Esophagus (tissue), 2 donors: ENCODE data around the gene LRIG1. TPM values are rescaled to one million over a fixed set of nuclear protein-coding genes. Genes with fewer than 3 reads are reported as not detected.

ENCODE experiments used
- H3K27ac ChIP-seq, 2 donors: one replicate each; pipeline ENCODE4 v1.5.1; 2013; ENCODE audit warnings: low read depth in 2 of 2, mild to moderate bottlenecking in 2 of 2, inconsistent platforms in 1 of 2, low read length in 1 of 2, moderate library complexity in 1 of 2
- H3K27me3 ChIP-seq, 2 donors: one replicate each; pipeline ENCODE4 v1.6.1; 2013; ENCODE audit warnings: low read length in 2 of 2, control low read depth in 1 of 2, mild to moderate bottlenecking in 1 of 2; ENCODE audit not compliant: insufficient read depth in 2 of 2, control insufficient read depth in 1 of 2
- H3K36me3 ChIP-seq, 2 donors: one replicate each; pipeline ENCODE4 v1.6.1; 2013; ENCODE audit warnings: low read length in 1 of 2; ENCODE audit not compliant: control insufficient read depth in 2 of 2, insufficient read depth in 2 of 2
- H3K4me1 ChIP-seq, 2 donors: one replicate each; pipeline ENCODE4 v1.6.1; 2013; ENCODE audit warnings: low read length in 1 of 2; ENCODE audit not compliant: control insufficient read depth in 2 of 2, insufficient read depth in 2 of 2
- H3K4me3 ChIP-seq, 2 donors: one replicate each; pipeline ENCODE4 v1.5.1; 2013; ENCODE audit warnings: low read length in 2 of 2, mild to moderate bottlenecking in 2 of 2, low read depth in 1 of 2, moderate library complexity in 1 of 2
- H3K9me3 ChIP-seq, 2 donors: one replicate each; pipeline ENCODE4 v1.6.1; 2013; ENCODE audit warnings: mild to moderate bottlenecking in 2 of 2, low read depth in 1 of 2, low read length in 1 of 2, moderate library complexity in 1 of 2; ENCODE audit not compliant: control insufficient read depth in 2 of 2, insufficient read depth in 1 of 2
- WGBS, 2 donors: extraction: QIAGEN DNeasy Blood & Tissue Kit; methylation state at CpG; one replicate each; pipeline ENCODE4 v1.1.7; 2013; 5-methylcytosine and 5-hydroxymethylcytosine counted together
- polyA plus RNA-seq, 2 donors: library from polyadenylated mRNA; stranded (reverse); fragments of 200-250 nt; gene quantifications; one replicate each; pipeline ENCODE4 v1.2.3, GENCODE V29; 2013
- donor health status: healthy with polysubstance abuse.
- donor health status: Bipolar disorder and iron deficiency.

Gene LRIG1
- polyA plus RNA-seq, 2 donors, result 6.2 to 11.0 TPM

DNA sequence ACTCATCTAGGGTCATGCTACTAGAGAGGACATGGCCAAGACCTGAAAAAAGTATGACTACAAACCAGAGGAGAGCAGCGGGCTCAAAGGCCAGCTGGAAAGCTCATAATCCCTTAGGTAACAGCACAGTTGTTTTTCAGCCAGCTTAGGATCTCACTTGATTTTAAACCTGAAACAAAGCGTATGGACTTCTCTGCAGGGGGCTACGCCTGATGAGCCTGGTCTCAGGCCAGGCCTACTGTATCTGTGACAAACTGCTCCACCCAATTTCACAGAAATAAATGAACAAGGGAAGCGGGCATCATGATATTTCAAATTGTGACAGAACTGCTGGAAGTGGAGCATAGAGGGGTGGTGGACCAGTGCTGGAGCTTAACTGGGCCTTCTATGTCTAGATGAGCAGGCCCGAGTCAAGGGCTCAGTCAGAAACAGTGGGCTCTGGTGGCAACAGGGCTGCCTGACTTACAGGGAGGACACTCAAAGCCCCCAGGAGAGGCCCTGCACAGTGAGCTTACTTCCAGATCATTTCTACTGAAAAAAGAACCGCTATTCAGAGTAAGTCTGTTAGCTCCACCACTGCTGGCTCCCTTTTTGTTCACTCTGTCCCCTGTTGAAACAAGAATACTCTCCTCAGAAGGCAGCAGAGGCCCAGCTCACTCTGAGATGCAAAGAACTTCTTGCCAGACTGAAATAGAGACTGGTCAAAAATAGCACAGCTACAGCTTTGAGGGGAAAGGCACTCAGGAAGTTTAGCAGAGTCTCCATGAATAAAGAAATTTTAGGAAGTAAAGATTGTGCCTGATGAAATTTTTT lies 47.0 kb downstream of the LRIG1 start:
- Histone ChIP-seq H3K27ac (peak overlapping the region in 1 of 2 donors; percentile 26), H3K9me3 (no peaks in the 10 kb centered on the region), H3K4me3 (no peak overlapping the region), H3K36me3 (no peaks in the 10 kb centered on the region), H3K27me3 (no peaks in the 10 kb centered on the region), H3K4me1 (peaks cover 5 to 7% of the 10 kb centered on the region in 2 donors)
- WGBS, 2 donors, result 85 to 86% methylated on average over 6 of the region's 6 CpGs

DNA sequence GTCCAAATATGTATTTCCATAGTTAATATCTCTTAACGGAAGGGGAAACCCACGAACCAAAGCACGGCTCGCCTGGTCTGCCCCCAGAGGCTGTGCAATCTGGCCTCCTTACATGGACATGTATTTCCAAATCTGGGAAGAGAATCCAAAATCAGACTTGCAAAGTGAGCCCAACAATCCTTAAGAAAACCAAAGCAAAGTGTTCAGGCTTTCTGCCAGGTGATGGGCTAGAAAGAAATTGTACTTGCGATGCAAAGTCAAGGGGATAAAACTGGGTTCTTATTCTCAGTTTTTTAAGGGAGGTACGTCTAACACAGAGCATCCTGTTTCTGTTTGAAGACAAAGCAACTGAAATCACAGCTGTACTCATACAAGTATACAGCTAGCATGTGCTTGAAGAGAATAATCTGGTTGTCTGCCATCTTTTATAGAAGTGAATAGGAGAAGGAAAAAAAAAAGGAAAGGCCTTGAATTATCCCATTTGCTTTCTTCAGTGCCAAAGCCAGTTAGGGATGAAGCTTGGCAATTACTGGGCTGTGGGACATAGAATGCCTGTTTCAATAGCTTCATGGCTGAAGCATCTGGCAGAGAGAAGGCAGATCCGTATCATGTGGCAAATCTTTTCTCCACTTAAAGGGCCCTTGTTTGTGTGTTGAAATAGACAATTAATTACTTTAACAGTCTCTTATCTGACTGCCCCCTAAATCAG lies 48.4 kb downstream of the LRIG1 start:
- Histone ChIP-seq H3K27ac (peak overlapping the region in 1 of 2 donors; percentile 59), H3K27me3 (no peaks in the 10 kb centered on the region)
- WGBS, 2 donors, result 61 to 63% methylated on average over 7 of the region's 7 CpGs

DNA sequence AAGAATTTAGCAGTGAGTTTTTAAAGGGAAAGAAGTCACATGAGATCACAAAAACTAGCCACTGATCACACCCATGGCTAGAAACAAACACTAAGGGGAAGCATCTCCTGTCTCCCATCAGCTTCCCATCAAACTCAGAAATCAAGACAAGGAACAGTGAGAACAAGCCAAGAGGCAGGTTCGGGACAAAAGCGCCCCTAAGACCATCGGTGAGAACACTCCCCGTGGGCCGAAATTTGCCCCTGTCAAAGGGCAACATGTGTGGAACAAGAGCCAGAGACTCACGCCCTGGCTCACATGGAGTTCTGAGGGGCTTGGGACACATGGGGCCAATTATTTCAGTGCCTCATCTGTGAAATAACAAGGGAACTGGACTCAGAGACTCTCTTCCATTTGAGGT lies 49.1 kb downstream of the LRIG1 start:
- no peak overlapping the region for H3K4me3 ChIP-seq
- peak overlapping the region in 1 of 2 donors; percentile 59 for H3K27ac ChIP-seq
- 82 to 90% methylated on average over 6 of the region's 6 CpGs for WGBS, 2 donors
- H3K36me3 ChIP-seq, result no peaks in the 10 kb centered on the region
- no peaks in the 10 kb centered on the region for H3K27me3 ChIP-seq
- H3K4me1 ChIP-seq, result peaks cover 5 to 7% of the 10 kb centered on the region in 2 donors
- no peaks in the 10 kb centered on the region for H3K9me3 ChIP-seq

More for the DNA sequence above, 48.4 kb downstream of the LRIG1 start:
- no peaks in the 10 kb centered on the region for H3K36me3 ChIP-seq
- no peak overlapping the region for H3K4me3 ChIP-seq
- peaks cover 5 to 7% of the 10 kb centered on the region in 2 donors for H3K4me1 ChIP-seq
- H3K9me3 ChIP-seq, result no peaks in the 10 kb centered on the region

DNA sequence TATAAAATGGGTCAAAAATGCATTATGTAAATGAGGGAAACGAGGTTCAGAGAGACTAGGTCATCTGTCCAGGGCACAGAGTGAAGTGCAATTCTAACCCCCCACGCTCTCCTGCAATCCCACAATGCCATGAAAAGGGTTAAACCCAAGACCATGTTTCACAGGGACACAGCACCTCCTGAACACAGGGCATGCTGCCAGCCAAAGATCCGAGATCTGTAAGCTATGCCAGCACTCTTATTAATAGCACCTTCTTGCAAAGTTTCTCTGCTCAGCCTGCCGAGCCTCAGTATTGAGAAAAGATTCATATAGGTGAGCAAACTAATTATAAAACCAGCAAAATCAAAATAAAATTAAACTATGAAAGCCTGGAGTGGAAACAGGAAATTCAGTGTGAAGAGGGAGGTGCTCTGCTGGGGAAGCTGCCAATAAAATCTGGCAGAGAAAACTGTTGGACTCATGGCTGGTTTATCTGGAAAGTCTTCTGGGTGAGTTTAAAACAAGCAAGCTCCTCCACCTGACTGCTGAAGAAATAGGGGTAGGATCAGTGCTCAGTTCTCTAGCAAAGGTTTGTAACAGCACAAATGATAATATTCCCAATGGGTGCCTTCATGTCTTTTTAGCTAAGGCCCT lies 50.3 kb downstream of the LRIG1 start:
- Histone ChIP-seq H3K36me3 (no peaks in the 10 kb centered on the region), H3K27ac (peak overlapping the region; percentile 62 to 91), H3K4me1 (peaks cover 5 to 7% of the 10 kb centered on the region in 2 donors), H3K27me3 (no peaks in the 10 kb centered on the region), H3K9me3 (no peaks in the 10 kb centered on the region), H3K4me3 (peak overlapping the region in 1 of 2 donors; percentile 33)
- WGBS, 2 donors, result 19 to 23% methylated on average over 4 of the region's 4 CpGs

DNA sequence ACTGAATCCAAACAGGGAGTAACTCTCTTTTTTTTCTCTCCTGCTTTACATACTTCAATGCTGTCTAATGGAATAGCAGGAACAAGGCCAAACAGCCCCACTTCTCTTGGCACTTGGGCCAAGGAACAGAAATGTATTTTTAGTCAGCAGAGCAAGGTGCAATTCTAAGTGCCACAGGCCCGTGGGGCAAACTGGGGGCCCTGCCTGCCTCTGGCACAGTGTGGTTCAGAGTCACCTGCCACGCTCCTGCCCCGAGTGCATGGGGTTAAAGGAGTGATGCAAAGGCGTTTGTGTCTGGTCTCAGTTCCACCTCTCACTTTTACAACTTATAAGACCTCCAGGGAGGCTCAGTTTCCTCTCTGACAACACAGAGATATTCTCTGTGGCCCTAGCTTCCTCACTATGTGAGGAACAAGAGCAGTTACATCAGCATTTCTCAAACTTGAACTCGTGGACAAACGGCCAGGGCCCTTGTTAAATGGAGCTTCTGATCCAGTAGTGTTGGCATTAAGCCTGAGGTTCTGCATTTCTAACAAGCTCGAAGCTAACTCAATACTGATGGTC lies 51.3 kb downstream of the LRIG1 start:
- Histone ChIP-seq H3K4me3 (no peak overlapping the region), H3K36me3 (no peaks in the 10 kb centered on the region), H3K27me3 (no peaks in the 10 kb centered on the region), H3K27ac (peak overlapping the region; percentile 62 to 91), H3K4me1 (peaks cover 5 to 7% of the 10 kb centered on the region in 2 donors), H3K9me3 (no peaks in the 10 kb centered on the region)
- WGBS, 2 donors, result 32 to 35% methylated on average over 7 of the region's 7 CpGs

DNA sequence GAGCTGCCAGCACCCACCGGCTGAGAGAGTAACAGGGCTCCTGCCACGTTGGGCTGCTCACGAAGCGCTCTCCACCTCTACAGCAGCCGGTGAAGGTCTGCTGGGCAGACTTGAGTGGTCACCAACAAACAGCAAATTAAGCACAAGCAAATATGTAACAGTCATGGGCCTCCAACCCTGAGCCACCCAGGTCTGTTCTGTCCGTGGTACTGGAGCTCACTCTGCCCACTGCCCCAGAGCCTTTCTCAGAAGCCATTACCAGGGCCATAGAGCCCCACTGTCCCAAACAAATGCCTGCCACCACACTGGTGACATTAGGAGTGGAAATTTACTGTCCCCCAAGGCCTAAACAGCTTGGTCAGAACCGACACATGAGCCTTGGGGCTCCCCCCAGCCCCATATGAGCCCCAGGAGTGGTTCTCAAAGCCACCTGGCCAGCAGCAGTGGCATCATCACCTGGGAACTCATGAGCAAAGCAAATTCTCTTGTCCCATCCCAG lies 56.6 kb downstream of the LRIG1 start:
- WGBS, 2 donors, result 88 to 91% methylated on average over 7 of the region's 7 CpGs
- peaks cover 0 to 1% of the 10 kb centered on the region in 2 donors for H3K36me3 ChIP-seq
- H3K4me1 ChIP-seq, result peaks cover 0 to 3% of the 10 kb centered on the region in 2 donors
- no peaks in the 10 kb centered on the region for H3K9me3 ChIP-seq
- no peaks in the 10 kb centered on the region for H3K27me3 ChIP-seq
- H3K4me3 ChIP-seq, result no peak overlapping the region
- no peak overlapping the region for H3K27ac ChIP-seq

DNA sequence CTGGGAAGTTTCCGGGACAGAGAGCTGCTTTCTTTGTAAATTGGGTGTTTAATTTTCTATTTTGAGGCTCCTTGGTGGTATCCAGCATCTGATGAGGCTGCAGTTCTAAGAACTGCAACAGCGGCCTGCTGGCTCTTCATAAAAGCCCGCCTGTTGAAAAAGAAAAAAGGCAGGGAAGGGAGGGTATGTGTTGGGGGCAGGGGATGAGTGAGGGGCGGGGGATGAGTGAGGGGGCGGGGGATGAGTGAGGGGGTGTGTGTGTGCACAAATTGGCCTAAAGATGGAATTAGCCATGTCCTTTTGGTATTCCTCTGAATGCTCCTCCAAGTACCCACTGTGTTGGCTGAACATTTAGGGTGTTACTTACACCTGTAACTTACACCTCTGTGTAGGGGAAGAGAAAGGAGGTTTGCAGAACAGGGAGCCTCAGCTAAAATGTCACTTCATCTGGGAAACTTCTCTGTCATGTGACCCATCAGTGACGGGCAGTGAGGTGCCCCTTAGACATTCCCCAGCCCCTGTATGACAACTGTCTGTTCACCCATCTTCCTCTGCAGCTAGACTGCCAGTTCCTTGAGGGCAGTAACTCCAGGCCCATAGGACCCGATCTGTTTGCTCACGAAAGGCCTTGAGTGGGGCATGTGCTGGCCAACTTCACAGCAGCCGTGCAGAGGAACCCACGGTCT lies 57.6 kb downstream of the LRIG1 start:
- peak overlapping the region; percentile 53 to 75 for H3K27ac ChIP-seq
- peaks cover 0 to 1% of the 10 kb centered on the region in 2 donors for H3K36me3 ChIP-seq
- H3K9me3 ChIP-seq, result no peaks in the 10 kb centered on the region
- peaks cover 0 to 3% of the 10 kb centered on the region in 2 donors for H3K4me1 ChIP-seq
- no peak overlapping the region for H3K4me3 ChIP-seq
- H3K27me3 ChIP-seq, result no peaks in the 10 kb centered on the region
- 65 to 75% methylated on average over 10 of the region's 10 CpGs for WGBS, 2 donors

DNA sequence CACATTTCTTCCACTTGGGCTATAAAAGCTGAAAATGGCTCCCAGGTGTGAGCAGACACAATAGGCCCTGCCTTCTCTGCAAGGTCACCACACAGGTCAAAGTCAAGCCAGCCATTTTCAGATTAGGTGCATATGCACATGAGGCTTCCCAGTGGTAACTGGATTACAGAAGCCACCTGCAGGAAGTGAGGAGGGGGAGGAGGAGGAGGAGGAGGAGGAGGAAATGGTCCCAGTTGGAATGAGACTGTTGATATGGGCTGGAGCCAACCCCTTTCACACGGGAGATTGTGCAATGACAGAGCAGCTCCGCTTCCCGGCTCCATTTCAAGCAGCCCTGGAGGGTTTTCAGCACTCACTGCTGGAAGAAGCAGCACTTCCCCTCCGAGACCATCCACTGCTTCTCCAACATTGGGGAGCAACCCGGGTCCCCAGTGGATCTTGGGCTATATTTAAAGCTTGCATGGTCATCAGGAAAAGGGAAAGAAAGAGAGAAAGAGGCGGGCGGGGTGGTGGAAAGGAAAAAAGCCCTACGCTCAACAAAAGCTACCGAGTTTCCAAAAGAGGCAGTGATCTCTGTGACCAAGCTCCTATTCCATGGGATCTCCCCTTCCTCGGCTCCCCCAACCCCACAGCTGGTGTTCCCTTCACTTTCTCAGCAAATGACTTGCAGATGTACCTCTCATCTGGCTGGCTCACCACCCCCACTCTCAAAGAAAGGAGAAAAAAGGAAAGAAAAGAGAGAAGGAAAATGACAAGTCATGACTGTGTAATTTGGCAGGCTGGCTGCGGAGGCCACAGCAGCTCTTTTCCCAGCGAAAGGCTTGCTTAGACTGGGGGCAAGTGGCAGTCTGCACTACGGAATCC lies 58.3 kb downstream of the LRIG1 start:
- WGBS, 2 donors, result 26 to 27% methylated on average over 13 of the region's 13 CpGs

More for the DNA sequence above, 58.3 kb downstream of the LRIG1 start:
- Histone ChIP-seq H3K4me1 (peaks cover 6% of the 10 kb centered on the region in 2 donors), H3K27ac (peak overlapping the region; percentile 53 to 75), H3K27me3 (no peaks in the 10 kb centered on the region), H3K9me3 (no peaks in the 10 kb centered on the region), H3K36me3 (peaks cover 0 to 1% of the 10 kb centered on the region in 2 donors), H3K4me3 (peak overlapping the region in 1 of 2 donors; percentile 14)
